GM19452 (cell line): ENCODE results near the gene DAAM1.

ENCODE experiments used
- ATAC-seq: cut with Tn5 transposase; IDR thresholded peaks from one replicate; pipeline ENCODE4 v1.9.1; 2021; ENCODE audit not compliant: unreplicated experiment

DAAM1 gene

DNA sequence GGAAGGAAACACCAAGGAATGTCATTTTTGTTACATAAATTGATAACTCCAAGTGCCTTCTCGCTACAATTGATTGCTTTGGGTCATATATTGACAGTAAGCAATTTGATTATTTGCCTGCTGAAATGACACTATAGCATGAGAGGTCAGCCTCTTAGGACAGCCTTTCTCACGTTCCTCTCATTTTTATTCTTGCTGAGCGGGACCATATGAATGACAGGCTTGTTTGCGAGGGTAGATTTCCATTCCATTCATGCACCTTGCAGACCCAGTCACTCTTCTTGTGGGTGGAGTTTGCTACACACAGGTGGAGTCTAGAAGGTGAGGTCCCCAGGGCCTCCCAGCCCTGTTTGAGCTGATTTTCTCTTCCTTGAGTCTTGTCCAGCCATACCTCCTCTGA lies 27.3 kb downstream of the DAAM1 start:
- ATAC-seq, result no peak

DNA sequence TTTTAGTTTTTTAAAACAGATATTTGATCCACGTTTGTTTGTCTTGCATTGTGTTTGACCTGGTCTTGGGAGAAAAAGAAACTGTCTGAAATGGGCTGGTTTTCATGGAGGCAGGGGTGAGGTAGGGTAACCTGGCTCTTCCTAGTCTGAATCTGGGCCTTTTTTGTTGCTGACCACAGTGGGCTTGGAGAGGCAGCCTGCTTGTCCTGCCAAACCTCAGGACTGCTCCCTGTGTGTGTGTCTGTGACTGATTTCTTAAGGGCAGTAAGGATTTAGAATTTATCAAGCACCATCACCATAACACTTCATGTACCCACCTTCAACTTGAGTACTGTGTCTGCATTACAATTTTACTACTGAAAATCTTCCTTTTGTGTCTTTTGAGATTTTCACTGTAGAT lies 28.5 kb downstream of the DAAM1 start:
- ATAC-seq, result no peak

DNA sequence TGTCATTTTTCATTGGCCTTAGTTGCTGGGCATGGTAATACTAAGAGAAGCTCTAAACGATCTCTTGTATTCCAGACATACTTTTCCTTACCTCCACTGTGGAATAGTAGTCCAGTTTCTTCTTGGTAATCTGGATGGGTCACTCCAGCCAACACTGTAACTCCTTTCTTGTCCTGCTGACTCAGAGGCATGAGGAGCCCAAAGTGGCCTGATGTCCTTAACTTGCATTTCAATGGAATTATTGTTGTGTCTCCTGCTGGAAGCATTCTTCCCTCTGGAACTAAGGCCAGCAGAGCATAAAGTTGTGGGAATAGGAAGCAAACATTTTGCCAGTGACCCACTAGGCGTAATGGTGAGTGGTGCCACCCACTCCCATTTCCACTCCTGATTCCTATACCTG lies 33.1 kb downstream of the DAAM1 start:
- no peak for ATAC-seq

DNA sequence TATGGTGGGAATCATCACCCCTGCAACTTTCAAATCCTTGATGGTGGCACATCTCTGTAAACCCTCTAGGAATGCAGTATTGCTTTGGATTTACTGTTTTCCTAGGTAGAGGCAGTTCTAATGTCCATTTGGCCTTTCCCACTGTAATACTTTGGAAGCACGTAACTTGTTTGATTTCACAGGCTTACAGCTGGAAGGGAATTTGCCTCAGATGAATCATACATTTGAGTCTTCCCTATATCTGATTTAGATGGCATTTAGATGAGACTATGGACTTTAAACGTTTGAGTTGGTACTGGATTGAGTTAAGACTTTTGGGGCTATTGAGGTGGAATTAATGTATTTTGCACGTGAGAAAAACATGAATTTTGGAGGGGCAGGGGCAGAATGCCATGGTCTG lies 35.9 kb downstream of the DAAM1 start:
- no peak for ATAC-seq

DNA sequence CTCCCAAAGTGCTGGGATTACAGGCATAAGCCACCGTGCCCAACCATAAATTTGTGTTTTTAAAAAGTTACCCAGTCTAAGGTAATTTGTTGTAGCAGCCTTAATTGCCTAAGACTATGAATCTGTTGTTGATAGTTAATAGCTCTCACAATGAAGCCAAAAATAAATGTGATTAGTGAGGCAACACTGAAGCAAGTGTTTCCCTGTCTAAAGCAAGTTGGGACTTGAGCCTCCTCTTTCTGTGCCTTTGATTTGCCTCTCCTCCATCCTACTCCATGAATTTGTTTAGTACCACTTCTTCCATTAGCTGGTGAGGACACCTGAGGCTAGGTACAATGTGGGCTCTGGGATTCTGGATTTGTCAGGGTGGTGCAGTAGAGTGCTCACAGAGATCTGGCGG lies 36.8 kb downstream of the DAAM1 start:
- ATAC-seq, result no peak

DNA sequence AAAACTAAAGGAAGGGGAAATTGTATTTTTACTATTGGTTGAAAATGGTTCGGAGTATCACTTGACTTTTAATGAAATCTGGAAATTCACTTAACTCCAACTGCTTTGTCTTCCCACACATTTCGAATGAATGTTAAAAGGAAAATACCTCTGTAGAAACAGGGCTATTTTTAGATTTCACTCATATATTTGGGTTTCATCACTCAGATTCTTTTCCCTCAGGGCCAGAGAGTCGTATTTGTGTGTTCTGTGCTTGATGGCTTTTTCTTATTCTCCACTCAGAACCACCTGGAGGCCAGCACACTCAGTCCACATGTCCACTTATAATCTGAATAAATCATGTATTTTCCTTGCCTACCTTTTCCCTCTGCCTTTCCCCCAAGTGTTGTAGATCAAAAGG lies 40.0 kb downstream of the DAAM1 start:
- ATAC-seq, result no peak

DNA sequence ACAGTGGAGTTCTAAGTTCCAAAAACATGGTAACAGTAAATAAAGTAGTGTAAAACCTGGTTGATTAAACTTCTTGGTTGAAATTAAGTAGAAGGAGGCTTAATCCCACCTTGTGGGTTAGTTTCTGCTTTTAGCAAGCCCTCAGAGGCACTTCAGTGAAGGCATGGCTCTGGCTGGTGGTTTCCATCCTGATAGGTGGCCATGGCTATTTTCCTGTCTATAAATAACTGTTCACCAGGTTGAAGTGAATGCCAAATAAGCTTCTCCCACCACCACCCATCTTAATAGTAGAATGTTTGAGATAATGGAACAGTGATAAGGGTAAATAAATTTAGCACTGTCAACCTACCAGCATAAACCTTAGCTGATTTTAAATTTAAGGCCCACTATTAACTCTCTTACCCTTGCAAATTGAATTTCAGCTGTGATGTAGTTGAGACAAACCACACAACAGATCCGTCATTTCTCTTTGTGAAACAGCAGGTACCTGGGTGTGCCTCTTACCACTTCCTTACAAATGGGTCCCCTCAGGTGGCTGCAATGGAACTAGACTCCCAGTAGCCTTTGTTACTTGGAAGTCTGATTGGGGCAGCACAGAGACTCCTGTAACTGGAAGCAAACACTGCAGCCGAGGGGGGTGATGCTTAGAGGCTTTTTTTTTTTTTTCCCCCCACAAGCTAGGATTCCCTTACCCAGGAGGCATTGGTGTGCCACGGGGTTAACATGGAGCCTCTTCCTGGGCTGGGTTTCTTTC lies 41.4 kb downstream of the DAAM1 start:
- no peak for ATAC-seq

DNA sequence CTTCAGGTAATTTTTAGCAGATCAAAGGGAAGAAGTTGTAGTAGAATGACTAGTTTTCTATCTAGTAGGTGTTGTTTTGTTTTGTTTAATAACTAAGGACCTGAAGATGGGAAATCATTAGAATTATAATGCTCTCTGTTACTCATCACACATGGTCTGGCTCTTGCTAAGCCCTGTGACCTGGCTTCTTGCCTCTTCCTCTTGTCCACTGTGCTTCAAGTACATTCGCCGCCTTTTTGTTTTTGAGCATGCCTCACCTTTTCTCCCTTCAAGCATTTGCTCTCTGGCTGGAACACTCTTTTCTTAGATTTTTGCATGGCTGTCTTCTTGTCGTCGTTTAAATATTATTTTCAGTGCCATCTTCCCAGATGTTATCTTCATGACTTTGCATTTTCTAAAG lies 47.7 kb downstream of the DAAM1 start:
- no peak for ATAC-seq

DNA sequence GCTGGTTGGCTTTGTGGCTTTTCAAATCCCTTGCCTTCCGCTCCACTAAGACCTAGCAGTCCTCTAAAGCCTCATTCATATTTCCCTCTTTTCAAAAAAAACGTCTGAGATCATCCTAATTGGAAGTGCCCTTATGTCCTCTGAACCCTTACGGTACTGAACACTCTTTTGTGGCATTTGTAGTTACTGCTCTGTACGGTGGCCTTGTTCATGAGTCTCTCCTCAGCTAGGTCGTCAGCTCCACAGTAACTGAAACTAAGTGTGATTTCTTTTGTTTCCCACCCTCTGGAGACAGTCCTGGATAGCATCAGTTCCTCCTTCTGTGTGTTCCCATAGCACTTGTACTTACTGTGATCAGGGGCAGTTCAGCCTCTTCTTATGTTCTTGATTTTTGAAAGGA lies 49.7 kb downstream of the DAAM1 start:
- no peak for ATAC-seq

DNA sequence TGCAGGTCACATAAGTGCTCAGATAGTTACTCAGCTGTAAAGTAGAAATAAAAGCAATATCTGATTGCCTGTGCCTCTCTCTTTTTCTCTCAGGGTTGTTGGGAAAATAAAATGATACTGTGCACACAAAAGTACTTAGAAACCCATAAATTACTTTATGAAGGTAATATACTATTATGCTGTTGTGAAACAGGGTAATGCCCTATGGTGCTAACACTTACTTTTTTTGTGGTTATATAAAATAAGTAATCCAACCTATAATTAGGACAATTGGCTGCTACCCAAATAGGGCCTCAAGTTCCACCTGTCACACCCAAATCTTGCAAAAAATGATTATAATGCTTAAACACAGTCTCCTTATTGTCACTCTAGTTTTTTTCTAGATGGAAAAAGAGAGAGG lies 50.6 kb downstream of the DAAM1 start:
- ATAC-seq, result no peak

DNA sequence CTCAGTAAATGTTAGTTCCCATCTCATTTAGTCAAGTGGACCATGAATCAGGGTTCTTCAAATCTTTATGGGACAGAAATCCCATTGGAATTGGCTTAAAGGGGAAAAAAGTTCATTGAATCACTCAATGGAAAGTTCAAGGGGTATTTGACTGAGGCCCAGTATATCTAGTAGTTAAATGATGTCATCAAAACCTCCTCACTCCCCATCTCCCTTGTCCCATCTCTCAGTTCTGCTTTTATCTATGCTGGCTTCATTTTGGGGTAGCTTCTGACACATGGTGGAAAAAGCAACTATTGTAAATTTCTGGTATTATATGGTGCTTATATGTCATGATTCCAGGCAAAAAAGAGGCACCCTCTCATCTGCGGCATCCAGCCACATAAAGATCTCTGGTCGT lies 51.9 kb downstream of the DAAM1 start:
- peak; percentile 82 for ATAC-seq

DNA sequence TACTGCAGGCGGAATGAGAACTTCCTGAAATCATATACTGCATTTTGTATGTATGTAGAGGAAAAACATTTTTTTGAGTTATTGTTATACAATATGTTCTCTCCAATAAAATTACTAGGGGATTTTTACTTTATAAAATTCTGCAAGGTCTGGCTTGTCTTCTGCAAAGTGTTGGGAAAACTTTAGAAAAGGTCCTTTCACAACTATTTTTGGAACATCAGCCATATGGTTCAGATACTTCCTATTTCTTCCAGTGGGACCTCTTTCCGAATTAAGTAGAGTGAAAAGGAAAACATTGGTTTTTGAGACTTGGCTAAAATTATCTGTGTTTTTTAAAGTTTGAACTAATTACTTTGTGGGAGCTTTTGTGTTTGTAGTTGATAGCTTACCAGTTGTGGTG lies 52.7 kb downstream of the DAAM1 start:
- ATAC-seq, result no peak

DNA sequence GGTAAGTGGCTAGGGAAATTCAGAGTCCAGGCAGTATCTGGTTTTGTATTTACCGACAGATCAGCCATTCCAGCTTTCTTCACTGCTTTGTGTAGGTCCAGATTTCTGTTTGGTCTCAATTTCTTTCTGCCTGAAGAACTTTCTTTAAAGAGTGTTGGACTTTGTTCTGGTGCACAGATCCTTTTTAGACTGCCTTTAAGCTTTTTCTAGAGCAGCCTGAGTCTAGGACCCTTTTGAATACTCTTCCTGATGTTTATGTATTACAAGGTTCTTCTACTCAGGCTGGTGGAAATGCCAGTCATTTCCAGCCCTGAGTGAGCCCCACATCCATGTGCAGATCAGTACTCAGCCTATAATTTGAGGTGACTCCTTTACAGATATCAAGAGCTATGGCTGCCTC lies 54.7 kb downstream of the DAAM1 start:
- ATAC-seq, result no peak

DNA sequence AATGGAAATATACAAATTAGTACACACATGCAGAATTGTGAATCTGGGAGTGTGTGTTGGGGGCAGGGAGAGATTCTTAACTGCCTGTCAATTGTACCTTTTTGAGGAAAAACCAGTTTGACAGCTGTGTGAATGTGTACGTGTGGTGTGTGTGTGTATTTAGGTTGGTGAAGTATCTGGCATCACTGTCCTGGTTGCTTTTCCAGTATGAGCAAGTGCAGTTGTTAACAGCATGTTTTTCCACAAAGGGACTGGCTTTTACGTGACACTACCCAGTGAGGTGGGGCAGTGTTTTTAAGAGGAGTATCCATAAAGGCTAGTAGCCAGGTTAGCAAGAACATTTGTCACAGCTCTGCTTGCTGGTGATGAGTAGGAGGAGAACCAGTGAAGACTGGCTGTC lies 56.1 kb downstream of the DAAM1 start:
- no peak for ATAC-seq

DNA sequence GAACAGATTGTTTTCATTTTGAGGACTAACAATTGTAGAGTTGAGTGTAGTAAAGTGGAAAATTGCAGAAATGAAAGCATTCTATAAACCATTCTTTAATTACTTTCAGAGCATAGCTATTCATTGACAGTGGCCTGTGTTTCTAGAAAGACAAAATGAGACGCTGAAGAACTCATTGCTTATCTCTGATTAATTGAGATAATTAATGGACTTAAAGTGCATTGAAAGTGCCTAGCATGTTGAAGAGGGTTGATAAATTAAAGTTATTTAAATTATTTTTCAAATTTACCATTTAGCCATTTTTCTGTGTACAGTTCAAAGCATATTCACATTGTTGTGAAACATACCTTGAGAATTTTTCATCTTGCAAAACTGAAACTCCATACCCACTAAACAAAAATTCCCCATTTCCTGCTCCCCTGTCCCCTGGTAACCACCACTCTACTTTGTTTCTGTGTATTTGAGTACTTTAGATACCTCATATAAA lies 57.4 kb downstream of the DAAM1 start:
- peak; percentile 87 for ATAC-seq

DNA sequence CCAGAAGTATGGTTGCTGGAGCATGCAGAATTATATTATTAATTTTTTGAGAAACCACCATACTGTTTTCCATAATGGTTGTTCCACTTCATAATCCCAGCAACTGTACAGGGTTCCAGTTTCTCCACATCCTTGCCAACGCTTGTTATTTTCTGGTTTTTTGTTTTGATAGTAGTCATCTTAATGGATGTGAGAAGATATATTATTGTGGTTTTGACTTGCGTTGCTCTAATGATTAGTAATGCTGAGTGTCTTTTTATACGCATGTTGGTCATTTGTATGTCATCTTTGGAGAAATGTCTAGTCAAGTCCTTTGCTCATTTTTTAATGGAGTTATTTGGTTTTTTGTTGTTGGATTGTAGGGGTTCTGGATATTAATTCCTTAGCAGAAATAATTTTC lies 58.1 kb downstream of the DAAM1 start:
- ATAC-seq, result no peak

DNA sequence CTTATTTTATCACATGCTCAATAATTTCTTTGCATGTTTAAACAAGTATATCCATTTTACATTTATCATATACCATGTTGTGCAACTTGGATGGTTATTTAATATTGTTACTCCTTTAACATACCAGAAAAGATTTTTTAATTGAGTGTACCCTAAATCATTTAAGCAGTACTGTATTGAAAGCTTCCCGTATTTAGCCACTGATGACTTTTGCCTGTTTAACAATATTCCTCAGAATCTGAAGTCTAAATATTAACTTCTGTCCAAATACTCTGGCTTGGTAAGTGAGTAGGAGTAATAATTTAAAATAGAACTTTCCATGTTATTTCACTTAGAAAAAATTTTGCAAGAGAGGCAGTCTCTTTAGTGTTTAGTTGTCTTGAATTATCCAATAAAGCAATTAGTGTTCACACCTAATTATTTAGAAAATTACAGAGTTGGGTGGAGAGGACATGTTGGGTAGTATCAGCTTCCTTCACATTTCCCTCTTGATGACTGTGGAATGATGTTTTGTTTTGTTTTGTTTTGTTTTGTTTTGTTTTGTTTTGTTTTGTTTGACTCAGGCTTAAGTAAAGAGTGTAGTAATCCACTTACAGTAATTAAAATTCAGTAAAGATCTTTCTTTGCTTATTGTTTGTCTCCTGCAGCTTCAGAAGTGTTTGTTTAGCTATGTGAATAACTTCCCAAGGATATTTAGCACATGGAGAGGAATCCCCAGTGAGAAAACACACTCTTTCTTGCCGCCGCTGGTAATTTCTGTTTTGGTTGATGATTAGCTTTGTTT lies 59.5 kb downstream of the DAAM1 start:
- ATAC-seq, result no peak

DNA sequence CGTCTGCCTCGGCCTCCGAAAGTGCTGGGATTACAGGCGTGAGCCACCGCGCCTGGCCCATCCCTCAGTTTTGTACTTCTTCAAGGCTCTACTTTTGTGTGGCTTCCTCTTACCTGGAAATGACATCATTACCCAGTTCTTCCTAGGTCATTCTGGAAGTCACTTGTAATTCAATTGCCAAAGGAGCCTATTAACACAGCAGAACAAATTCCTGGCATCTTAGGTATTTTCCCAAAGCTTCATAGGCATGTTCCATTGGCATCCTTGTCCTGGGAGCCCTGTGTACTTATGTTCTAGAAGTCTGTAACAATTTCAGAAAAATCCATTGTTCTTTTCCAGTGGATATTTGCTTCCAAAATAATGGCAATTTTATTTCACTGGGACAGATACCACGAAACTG lies 60.6 kb downstream of the DAAM1 start:
- ATAC-seq, result no peak

DNA sequence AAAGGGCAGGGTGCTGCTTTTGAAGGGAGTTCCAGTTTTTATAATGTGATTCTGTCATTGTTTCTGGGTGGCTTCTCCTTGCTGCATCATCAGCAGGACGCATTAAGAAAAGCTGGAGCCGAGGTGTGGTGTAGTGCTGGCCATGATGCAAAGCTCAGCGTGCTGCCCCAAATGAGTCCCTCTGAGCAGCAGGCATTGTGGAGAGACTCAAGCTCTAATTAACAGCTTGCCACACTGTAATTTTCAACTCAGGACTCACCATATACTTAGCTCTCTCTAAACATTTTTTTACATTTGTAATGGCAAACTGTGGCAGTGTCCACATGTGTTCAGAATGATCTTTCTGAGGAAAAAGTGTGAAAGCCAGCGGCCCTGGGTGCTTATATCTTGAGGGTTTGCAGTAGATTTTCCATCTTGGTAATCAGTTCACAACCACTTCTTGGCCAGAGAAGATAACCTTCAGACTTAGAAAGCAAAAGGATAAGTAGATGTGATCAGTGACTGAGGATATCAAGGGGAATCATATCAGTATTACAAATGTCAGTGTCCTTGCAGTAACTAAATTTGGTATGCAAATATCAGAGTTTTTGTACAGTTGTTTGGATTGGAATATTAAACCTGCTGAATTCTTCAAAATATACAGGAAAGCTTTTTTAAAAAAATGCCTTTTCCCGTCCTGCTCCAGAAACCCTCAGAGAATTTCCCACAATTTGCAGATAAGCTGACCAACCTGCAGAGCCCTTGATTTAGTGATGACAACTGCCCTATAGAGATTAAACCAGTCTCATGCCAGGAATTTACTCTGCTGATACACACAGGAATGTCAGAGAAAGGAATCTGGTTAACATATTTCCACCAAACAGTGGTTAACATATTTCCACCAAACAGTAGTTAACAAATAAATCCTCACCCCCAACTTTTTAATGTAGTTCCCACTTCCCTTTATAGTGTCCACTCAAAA lies 63.6 kb downstream of the DAAM1 start:
- no peak for ATAC-seq

DNA sequence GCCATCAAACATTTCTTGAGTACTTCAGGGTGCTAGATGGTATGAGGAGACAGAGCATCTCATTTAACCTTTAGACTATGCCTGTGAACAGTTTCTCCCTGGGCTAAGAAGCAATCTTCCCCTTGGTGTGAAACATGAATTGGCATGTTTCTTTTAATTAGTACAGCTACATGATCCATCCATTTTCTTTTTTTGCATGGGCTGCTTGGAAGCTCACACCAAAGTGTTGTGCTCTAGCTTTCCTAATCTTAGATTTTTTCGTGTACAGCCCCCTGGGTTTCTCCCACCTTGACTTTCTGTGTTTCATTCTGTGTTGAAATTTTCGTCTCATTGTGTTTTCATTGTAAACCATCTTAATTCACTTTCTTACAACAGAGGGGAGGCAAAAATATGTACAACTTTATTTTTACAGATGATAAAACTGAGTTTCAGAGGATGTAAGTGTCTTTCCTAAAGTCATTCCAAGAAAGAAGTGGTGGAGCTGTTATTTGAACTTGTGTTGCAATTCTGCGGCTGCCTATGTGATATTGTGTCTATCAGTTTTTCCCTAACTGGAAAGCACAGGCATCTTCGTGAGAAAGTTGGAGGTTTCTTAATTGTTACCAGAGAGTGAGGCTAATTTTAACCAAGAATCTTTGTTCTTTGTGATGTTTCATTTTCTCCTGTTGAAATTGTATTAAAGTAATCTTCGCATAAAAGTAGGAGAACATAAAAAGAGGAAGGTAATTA lies 64.5 kb downstream of the DAAM1 start:
- ATAC-seq, result no peak

DNA sequence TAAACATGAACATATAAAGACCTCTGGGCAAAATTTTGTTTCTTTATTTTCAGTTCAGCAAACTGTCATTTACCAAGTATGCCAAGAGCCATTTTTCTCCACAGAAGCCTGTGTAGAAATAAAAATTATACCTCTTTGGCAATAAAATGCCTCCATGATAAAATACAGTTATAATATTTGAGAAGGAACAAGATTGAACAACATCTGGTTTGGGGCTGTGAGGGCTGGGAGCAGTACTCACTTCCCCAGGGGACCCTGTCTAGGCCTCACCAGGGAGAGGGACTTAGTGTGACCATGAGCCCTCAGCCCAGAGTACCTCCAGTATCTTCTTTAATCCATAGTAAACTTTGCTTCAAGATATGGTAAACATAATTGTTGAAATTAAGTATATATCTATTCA lies 65.1 kb downstream of the DAAM1 start:
- no peak for ATAC-seq
